Left kidney (tissue), 2 donors: Measurements from ENCODE around the gene ITPRID1. TPM values are rescaled to one million over a fixed set of nuclear protein-coding genes. Genes with fewer than 3 reads are reported as not detected.

Source experiments
- DNase-seq: peaks from one replicate; pipeline ENCODE4 v3.0.0-alpha.2; 2013
- polyA plus RNA-seq: library from polyadenylated mRNA; unstranded; fragments of 120-200 nt; gene quantifications from one replicate; pipeline ENCODE4 v1.2.1, GENCODE V29; 2013; ENCODE audit not compliant: insufficient read length

The ITPRID1 gene
- polyA plus RNA-seq, 1 donor = not detected

DNA sequence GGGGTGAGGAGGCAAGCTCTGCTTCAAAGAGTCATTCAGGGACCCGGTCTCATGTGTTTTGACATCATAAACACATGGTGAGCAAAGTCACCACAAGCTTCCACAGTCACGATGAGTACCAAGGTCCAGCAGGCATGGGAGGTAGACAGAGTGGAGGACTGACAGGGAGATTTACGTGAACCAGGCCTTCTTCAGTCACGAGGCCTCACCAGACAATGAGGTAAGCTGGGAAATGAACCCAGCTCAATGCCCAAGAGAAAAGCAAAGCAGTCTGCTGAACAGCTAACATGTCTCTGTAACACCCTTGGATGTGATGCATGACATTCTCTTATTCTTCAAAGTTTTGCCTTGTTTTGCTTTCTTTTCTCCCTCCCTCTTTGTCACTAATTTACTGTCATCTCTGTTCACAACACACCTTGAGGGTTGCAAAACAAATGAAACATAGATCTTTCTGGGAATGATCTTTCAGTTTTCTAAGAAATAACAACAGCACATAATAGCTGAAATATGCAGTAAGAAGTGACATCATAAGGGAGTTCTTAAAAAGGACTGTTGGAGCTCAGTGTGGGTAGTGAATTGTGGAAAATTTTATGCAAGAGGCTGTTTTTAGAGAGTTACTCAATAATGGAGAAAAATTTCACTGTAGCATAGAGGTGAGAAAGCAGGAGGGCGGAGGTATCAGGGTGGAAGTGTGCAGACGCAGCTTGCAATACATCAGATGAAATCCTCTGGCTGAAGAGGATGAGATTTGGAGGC lies 182.1 kb downstream of the ITPRID1 start:
- no peak for DNase-seq

DNA sequence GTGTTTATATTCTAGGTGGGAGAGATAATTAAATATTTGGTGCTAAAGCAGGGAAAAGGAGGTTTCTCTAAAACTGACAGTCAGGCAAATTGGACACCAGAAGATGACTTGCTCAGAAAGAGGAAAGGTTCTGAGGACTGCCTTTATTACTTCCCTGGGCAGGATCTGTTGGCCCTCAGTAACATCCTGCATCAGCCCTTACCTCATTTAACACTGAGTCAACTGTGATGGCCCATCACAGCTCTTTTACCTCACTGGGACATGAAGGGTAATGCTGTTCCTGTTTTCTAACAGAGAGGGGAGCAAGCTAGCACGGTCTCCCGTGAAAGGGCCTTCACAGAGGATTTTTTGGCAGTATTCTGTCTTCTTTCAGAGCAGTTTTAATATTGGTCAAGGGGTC lies 185.2 kb downstream of the ITPRID1 start:
- no peak for DNase-seq

DNA sequence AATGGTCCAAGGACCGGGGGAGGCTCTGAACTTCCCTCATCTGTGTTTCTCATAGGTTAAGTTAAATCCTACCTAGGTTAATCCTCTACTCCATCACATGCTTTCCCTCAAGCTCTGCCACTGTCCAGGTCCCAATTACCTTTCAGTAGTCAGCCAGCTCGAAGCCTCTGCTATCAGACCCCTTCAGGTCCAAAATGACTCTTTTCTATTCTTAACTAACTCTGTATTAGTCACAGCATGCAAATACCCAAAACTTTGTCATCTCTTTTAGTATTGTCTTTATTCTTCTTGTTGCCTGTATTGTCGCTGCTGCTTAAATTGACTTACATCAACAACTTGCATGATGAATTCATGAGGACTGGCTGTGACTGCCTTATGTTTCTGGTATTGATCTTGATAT lies 188.5 kb downstream of the ITPRID1 start:
- no peak for DNase-seq

DNA sequence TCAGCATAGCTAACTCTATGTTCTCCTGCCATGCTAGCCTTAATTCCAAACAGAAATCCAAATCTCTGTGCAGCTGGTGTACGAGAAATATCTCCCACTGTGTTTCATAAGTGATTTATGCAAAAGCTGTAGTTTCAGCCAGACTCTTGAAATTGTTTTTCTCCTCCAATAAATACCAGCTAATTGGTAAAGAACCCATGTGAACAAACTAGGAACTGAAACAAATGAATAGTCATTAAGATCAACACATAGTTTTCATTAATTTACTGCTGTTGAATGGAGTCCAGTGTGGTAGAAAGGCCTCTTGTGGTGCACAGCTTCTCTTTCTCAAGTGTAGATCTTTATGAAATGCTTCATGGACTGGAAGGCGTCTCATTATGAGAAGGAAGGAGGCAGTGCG lies 191.5 kb downstream of the ITPRID1 start:
- DNase-seq = no peak

DNA sequence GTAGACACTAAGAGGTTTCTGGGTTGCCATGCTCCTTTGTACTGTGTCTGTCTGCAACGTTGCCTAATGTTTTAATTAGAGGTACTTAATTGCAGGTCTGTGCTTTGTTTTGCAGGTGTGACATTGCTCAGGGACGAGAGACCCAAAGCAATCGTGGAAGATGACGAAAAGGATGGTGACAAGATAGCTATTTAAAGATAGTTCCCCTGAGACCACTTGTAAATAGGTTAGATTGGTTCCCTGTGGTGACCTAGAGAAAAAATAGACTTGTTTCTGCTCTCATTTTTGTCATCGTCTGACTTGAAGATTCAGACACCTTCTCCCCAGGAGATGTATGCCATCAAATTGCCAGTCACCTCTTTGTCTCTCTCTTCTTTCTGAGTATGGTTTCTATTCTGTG lies 193.2 kb downstream of the ITPRID1 start:
- DNase-seq = no peak

Other genes starting within 250 kb of the ITPRID1 start
- gene NEUROD6, start 173.4 kb upstream of the ITPRID1 start, polyA plus RNA-seq = not detected
- gene PPP1R17, start 173.1 kb downstream of the ITPRID1 start, polyA plus RNA-seq = not detected